Activated T-cell treated with anti-CD3 and anti-CD28 coated beads, Interleukin-2, amount 50 U/mL, for 24 hours (primary cell): ENCODE results near the gene SLC18A3.

Experiments used
- DNase-seq: peaks from one replicate; pipeline ENCODE4 v3.0.0-alpha.2; 2020
- H3K27ac Mint-ChIP-seq: 2 replicates; pipeline ENCODE4 v1.8.0; 2020; ENCODE audit warnings: mild to moderate bottlenecking, mixed read lengths
- H3K27me3 Mint-ChIP-seq: 2 replicates; pipeline ENCODE4 v1.8.0; 2020; ENCODE audit warnings: mixed read lengths
- H3K36me3 Mint-ChIP-seq: 2 replicates; pipeline ENCODE4 v1.8.0; 2020; ENCODE audit warnings: low read depth, mixed read lengths
- H3K4me1 Mint-ChIP-seq: 2 replicates; pipeline ENCODE4 v1.8.0; 2020; ENCODE audit warnings: low read depth, mixed read lengths
- H3K4me3 Mint-ChIP-seq: 2 replicates; pipeline ENCODE4 v1.8.0; 2020; ENCODE audit warnings: mild to moderate bottlenecking, moderate library complexity, mixed read lengths
- H3K9me3 Mint-ChIP-seq: 2 replicates; pipeline ENCODE4 v1.8.0; 2020; ENCODE audit warnings: mixed read lengths

SLC18A3 gene

DNA sequence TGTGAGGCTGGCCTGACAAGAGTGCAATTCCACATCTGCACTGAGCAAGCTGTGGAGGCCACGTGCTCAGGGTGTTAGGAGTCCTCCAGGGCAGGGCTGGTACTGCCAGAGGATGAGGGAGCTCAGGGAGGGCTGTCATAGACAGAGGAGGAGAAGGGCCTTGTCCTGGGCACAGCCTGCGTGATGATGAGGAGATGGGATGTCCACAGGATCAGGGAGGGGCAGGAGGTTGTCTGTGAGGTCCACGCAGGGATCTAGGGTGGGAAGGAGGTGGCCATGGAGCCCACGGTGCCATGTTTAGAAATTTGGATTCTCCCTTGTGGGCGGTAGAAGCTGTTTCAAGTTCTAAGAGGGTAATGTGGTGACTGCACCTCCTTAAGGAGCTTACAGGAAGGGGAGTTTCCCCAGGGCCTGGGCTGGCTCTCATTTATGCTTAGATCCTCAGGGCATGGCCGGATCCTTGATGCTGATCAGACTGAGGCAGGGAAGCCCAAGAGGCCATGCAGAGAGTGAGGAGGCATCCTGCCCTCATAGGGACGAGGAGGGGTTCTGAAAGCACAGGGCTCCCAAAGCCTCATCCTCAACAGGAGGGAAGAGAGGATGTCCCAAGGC lies 34.0 kb downstream of the SLC18A3 start:
- Mint-ChIP-seq H3K27me3 (peaks cover 32% of the 10 kb centered on the region), H3K4me1 (peaks cover 3% of the 10 kb centered on the region), H3K9me3 (no peaks in the 10 kb centered on the region), H3K36me3 (no peaks in the 10 kb centered on the region), H3K27ac (no peak overlapping the region), H3K4me3 (no peak overlapping the region)
- no peak for DNase-seq

DNA sequence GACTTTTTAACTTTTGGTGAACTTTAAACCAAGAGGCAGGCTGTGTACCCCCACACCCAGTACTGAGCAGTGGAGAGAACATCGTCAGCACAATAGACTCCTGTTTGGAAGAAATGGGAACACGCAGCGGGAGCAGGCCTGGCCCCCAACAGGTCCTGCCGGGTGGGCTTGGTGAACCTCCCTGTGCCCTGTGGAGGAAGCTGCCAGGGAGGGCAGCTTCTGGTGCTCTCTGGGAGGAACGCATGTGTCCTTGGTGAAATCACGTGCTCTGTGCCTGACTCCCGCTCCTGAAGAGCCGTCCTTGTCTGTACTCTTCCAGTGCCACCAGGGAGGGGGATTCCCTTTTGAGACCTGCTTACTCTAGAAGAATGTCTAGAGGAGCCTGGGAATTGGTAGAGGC lies 35.3 kb downstream of the SLC18A3 start:
- Mint-ChIP-seq H3K4me3 (no peak overlapping the region), H3K27ac (no peak overlapping the region), H3K9me3 (no peaks in the 10 kb centered on the region), H3K36me3 (no peaks in the 10 kb centered on the region), H3K4me1 (peaks cover 11% of the 10 kb centered on the region), H3K27me3 (peaks cover 29% of the 10 kb centered on the region)
- DNase-seq, result no peak

DNA sequence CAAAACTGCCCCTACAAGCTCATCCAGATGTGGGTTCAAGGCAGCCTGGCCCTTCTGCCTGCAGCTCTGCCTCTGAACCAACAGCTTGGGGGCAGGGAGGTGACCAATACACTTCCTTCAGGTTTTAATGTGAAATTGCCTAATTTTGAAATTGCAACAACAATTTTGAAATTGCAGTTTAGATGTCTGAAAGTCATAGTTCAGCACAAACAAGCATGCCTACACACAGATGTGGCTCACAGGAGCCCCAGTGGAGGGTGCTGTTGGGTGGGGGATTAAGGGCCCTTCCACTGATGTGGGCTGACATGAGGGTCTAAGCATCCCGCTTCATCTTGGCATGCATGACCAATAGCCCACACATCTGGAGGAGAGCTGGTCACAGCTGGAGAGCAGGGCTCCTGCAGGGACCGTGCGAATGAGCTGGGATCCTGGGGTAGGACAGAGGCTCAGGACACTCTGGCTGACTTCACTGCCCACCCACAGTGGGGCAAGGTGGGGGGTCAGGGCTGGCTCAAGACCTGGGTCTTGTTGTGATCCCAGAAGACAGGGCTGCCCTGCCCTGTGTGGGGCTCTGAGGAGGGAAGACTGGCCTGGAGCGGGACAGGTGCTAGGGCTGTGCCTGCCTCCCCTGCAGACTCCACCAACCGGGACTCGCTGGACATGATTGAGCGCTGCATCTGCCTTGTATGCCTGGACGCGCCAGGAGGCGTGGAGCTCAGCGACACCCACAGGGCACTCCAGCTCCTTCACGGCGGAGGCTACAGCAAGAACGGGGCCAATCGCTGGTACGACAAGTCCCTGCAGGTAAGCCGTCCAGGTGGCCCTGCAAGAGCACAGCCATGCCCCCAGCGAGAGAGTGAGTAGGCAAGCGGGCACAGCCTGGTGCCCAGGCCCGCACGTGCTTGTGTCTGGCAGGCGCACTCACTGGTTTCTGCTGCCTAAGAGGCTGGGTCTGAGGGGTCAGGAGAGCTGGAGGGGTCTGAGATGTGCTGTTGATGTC lies 36.1 kb downstream of the SLC18A3 start:
- H3K4me3 Mint-ChIP-seq, result no peak overlapping the region
- H3K27me3 Mint-ChIP-seq, result peaks cover 29% of the 10 kb centered on the region
- H3K27ac Mint-ChIP-seq, result no peak overlapping the region
- H3K4me1 Mint-ChIP-seq, result peaks cover 11% of the 10 kb centered on the region
- DNase-seq, result no peak
- no peaks in the 10 kb centered on the region for H3K36me3 Mint-ChIP-seq
- no peaks in the 10 kb centered on the region for H3K9me3 Mint-ChIP-seq

DNA sequence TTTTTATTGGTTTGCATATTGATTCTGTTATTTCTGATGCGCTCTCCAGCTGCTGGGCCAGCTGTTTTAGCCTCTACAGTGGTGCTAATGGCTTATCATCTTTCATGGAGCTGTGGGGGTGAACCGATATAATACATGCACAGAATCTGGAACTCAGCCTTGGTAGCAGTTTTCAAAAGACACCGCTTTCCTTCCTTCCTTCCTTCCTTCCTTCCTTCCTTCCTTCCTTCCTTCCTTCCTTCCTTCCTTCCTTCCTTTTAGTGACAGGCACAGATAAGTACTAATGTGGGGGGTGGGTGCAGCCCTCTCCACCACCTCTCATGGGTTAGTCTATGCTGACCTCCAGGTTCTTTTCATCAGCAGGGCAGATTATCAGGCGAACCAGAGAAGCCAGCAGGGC lies 37.4 kb downstream of the SLC18A3 start:
- Mint-ChIP-seq H3K27ac (no peak overlapping the region), H3K4me3 (no peak overlapping the region), H3K27me3 (peaks cover 30% of the 10 kb centered on the region), H3K4me1 (peaks cover 11% of the 10 kb centered on the region), H3K9me3 (no peaks in the 10 kb centered on the region), H3K36me3 (no peaks in the 10 kb centered on the region)
- DNase-seq, result no peak

DNA sequence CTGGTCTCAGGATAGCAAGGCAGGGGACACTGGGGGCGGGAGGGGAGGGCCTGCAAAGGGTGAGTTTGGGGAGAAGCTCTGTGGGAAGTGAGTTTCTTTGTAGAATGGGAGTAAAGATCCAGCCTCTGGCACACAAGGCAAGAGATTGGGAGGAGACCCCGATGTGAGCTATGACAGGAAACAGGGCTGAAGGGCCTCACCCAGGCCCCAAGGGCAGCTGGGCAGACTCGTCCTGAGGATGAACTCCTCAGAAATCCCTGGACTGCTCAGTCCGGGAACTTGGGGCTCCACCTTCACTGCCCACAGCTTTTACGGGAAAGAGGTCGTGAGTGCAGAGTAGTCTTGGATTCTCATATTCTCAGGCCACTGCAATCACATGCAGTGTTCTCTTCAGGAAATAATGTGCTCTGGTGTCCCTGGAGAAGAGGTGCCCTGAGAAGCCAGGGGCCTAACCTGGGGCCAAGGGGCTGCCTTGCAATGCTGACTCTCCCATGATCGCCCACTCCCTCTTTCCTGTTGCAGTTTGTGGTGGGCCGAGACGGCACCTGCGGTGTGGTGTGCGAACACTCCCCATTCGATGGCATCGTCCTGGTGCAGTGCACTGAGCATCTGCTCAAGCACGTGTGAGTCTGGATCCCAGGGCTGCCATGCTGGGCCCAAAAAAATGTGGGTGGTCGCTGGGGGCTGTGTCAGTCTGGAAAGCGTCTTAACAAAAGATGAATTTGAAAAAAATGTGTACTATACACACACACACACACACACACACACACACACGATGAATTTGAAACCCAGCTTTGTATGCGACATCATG lies 38.1 kb downstream of the SLC18A3 start:
- Mint-ChIP-seq H3K27me3 (peaks cover 31% of the 10 kb centered on the region), H3K27ac (no peak overlapping the region)

DNA sequence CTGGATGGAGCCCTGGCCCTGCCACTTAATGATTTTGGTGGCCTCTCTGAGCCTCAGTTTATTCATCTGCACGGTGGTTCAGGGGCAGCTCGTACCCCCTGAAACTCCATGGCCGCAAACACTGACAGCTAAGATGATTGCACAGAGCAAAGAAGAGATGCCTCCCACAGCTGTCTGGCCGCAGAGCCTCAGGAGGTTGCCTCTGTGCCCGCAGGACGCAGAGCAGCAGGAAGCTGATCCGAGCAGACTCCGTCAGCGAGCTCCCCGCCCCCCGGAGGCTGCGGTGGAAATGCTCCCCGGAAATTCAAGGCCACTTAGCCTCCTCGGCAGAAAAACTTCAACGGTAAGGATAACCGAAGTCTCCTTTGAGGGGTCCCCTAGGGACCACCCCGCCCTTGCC lies 39.2 kb downstream of the SLC18A3 start:
- no peak for DNase-seq
- Mint-ChIP-seq H3K9me3 (no peaks in the 10 kb centered on the region), H3K27me3 (peaks cover 28% of the 10 kb centered on the region), H3K4me1 (peaks cover 11% of the 10 kb centered on the region), H3K36me3 (no peaks in the 10 kb centered on the region), H3K4me3 (no peak overlapping the region), H3K27ac (no peak overlapping the region)

More for the DNA sequence above, 38.1 kb downstream of the SLC18A3 start:
- no peak for DNase-seq
- peaks cover 11% of the 10 kb centered on the region for H3K4me1 Mint-ChIP-seq
- H3K4me3 Mint-ChIP-seq, result no peak overlapping the region
- no peaks in the 10 kb centered on the region for H3K36me3 Mint-ChIP-seq
- no peaks in the 10 kb centered on the region for H3K9me3 Mint-ChIP-seq

DNA sequence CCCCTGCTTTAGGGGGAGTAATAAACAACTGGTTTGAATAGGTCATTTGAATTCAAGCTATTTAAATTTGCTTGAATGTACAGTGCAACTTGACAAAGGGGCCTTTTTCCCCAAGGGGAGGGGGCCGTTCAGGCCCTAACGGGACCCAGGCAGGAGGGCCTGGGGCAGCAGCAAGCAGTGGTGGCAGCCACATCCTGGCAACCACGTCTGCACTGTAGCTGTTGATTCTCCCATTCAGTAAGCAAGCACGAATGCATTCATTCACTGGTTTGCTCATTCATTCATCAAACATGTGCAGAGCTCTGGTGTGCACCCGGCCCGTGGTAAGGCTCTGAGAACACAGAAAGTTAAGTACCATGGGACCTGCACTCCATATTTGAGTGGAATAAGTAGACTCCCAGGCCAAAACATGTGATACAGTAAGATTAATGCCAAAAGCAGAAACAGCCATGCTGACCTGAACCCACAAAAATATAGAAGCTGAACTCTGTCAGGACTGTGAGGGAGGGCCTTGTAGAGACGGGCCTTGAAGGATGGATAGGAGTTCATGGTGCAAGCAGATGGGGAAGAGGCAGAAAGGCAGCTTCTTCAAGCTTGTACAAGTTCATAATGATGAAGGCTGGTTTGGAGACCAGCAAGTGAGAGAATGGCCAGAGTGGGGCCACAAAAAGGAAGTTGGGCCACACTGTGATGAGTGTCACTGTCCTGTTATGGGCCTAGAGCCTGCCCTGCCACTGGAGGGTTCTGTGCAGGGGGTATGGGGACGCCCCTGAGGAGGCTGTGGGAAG lies 40.0 kb downstream of the SLC18A3 start:
- Mint-ChIP-seq H3K4me3 (no peak overlapping the region), H3K27ac (no peak overlapping the region), H3K4me1 (peaks cover 11% of the 10 kb centered on the region), H3K27me3 (peaks cover 24% of the 10 kb centered on the region), H3K36me3 (no peaks in the 10 kb centered on the region), H3K9me3 (no peaks in the 10 kb centered on the region)
- no peak for DNase-seq

DNA sequence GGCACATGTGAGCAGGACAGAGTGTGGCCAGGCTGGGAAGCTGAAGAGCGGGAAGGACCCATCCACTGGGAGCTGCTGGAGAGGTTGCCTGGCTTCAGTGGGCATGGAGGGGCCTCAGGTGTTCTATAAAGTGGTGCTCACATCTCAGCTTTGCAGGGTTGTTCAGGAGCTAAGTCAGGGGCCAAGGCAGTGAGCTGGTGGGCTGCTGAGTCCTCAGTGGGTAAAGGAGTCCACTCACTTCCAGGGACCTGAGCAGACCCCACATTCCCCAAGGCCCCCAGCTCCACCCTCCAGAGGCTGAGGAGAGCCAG lies 40.6 kb downstream of the SLC18A3 start:
- Mint-ChIP-seq H3K27ac (no peak overlapping the region), H3K4me3 (no peak overlapping the region), H3K36me3 (no peaks in the 10 kb centered on the region), H3K9me3 (no peaks in the 10 kb centered on the region), H3K27me3 (peaks cover 22% of the 10 kb centered on the region), H3K4me1 (peaks cover 11% of the 10 kb centered on the region)
- no peak for DNase-seq

DNA sequence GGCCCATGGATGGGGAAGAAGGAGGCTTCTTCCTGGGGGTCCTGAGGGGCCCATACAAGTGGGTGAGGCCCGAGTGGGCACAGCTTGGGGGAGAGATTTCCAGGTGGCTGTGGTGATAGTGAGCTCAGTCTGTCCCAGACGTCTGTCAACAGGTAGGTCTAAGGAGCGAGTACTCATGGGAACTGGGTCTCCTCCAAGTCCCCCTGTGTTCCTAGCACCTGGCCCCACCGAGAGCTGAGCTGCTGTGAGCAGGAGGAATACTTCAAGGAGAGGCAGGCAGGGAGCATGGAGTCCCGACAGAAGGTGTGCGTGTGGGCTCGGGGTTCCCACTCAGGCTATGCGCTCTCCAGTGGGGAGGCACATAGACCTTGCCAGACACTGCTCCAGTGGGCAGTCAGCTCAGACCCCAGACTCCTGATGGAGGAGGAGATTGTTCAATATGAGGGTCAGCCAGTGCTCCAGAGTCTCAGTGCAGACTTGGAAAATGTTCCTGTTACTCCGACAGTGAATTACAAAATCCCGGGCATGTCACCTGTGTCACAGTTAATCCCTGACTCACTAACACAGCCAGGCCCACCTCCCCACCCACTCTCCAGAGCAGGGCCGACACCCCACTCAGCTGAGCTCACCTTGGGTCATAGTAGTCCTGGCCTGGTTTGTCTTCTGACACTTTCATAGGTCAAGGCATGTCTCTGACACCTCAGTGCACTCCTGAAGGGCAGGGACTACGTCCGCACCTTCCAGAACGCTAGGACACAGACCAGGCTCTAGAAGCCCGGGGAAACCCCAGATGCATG lies 41.1 kb downstream of the SLC18A3 start:
- Mint-ChIP-seq H3K9me3 (no peaks in the 10 kb centered on the region), H3K27me3 (peaks cover 22% of the 10 kb centered on the region), H3K4me3 (no peak overlapping the region), H3K36me3 (no peaks in the 10 kb centered on the region), H3K4me1 (peaks cover 11% of the 10 kb centered on the region), H3K27ac (no peak overlapping the region)
- no peak for DNase-seq

DNA sequence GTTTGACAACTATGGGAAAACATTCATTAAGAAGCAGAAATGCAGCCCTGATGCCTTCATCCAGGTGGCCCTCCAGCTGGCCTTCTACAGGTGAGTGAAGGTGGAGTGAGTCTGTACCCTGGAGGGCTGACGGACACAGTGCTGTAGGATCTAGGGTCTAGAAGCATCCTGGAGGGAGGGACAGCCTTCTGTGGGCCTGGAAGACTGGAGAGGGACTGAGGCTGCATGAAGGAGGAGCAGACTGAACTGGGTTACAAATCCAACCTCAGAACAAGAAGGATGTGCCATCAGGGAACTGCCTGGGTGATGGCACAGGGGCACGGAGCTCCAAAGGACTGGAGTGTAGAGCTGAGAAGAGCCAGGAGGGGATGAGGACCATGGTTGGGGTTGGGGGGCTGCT lies 41.8 kb downstream of the SLC18A3 start:
- no peaks in the 10 kb centered on the region for H3K36me3 Mint-ChIP-seq
- DNase-seq, result no peak
- peaks cover 22% of the 10 kb centered on the region for H3K27me3 Mint-ChIP-seq
- peaks cover 11% of the 10 kb centered on the region for H3K4me1 Mint-ChIP-seq
- no peak overlapping the region for H3K4me3 Mint-ChIP-seq
- no peak overlapping the region for H3K27ac Mint-ChIP-seq
- no peaks in the 10 kb centered on the region for H3K9me3 Mint-ChIP-seq

DNA sequence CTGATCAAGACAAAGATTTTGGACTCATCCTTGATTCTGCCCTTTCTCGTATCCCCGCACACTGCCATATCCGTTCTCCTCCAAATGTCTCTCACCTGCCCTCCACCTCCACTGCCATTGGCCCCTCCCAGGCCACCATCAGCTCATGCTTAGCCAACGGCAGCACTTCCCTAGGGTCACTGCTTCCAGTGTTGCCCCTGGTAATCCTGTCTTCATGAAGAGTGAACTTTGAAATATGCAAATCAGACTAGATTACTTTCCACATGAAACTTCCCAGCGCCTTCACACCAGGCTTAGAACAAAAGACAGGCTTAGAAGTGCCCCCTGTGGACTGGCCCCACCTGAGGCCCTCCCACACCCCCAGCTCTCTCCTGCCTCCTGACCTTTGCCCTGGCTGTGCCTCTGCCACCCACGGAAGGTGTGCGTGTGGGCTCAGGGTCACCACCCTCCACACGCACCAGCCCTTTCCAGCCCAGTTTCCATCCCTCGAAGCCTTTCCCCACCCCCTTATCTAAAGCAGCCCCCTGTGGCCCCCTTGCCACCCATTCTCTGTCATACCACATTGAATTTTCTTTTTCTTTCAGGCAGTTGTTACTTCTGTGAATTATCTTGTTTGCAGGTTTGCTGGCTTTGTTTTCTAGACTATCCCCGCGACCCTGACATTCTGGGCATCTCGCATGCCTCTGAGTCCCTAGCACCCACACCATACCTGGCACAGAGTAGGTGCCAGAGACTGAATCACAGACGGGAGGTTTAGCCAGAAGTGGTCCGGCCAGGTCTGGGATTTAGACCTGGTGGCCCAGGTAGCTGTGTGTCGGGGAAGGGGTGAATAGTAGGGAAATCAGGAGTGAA lies 42.5 kb downstream of the SLC18A3 start:
- H3K4me1 Mint-ChIP-seq, result peaks cover 11% of the 10 kb centered on the region
- no peak for DNase-seq
- no peaks in the 10 kb centered on the region for H3K9me3 Mint-ChIP-seq
- no peak overlapping the region for H3K27ac Mint-ChIP-seq
- no peak overlapping the region for H3K4me3 Mint-ChIP-seq
- H3K36me3 Mint-ChIP-seq, result no peaks in the 10 kb centered on the region
- H3K27me3 Mint-ChIP-seq, result peaks cover 22% of the 10 kb centered on the region

DNA sequence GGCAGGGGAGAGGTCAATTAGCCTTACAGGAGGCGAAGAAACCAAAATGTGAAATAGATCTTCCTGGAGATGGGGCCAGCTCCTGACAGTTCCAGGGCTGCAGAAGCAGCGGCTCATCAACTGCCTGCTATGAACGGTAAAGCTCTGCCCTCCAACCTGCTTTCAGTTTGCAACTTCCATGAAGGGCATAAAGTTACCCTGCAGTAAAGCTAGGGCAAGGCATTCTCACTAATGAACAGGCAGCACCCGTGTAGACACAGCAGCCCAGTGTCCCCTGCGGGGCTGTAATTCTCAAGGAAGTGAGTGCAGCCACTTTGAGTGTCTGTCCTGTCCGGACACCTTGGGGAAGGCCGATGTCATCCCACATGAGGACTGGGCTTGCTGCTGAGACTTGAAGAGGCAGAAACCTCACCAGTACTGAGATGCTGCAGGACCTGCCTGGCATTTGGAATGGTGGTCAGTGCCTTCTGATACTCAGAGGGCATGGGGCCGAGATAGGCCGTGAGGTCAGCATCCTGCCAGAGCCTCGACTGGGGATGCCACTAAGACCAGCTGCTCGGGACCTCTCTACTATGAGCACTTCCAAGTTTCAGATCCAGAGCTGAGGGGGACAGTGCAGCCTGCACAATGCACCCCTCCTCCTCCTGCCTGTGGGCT lies 43.3 kb downstream of the SLC18A3 start:
- no peak for DNase-seq
- Mint-ChIP-seq H3K36me3 (no peaks in the 10 kb centered on the region), H3K4me1 (peaks cover 11% of the 10 kb centered on the region), H3K9me3 (no peaks in the 10 kb centered on the region), H3K27me3 (peaks cover 22% of the 10 kb centered on the region), H3K27ac (no peak overlapping the region), H3K4me3 (no peak overlapping the region)
